ENCODE measurements around the gene RABEP2.

DNA sequence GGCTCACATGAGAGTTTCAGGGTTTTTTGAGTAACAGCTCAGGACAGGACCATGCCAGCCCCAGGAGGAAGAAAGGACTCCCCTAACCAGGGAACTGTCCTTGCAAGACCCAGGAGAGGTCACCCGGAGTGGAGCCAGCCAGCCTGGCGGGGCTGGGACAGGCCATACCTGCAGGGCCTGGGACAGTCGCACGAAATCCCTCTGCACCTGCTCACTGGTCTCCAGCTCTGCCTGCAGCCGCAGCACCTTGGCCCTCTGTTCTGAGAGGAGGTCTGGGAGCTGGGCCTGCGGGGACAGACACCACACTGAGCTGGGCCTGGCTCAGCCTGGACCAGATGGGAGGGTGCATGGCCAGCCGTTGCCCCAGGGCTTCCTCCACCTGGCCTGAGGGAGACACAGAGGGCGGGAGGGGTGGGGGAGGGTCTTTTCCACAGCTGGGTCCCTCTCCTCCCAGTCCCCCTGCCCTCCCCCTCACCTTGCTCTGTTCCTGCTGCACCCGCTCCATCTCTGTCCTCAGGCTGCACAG is 19.7 kb downstream of the RABEP2 start:
- TF ChIP-seq, protein P1, sequence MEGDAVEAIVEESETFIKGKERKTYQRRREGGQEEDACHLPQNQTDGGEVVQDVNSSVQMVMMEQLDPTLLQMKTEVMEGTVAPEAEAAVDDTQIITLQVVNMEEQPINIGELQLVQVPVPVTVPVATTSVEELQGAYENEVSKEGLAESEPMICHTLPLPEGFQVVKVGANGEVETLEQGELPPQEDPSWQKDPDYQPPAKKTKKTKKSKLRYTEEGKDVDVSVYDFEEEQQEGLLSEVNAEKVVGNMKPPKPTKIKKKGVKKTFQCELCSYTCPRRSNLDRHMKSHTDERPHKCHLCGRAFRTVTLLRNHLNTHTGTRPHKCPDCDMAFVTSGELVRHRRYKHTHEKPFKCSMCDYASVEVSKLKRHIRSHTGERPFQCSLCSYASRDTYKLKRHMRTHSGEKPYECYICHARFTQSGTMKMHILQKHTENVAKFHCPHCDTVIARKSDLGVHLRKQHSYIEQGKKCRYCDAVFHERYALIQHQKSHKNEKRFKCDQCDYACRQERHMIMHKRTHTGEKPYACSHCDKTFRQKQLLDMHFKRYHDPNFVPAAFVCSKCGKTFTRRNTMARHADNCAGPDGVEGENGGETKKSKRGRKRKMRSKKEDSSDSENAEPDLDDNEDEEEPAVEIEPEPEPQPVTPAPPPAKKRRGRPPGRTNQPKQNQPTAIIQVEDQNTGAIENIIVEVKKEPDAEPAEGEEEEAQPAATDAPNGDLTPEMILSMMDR (IDR thresholded peaks at IDR 0.05), result no peak
- no peak for TF ChIP-seq POLR2A (IDR thresholded peaks at IDR 0.05)
